Skeletal muscle cell (primary cell): Measurements from ENCODE around the gene DDX1.
"Not testable (repeated sequence)": the region's sequence is repeated elsewhere in the genome, so short reads cannot be mapped to it uniquely, and the experiment has no call there.

Experiments used
- DNase-seq: peaks from one replicate; pipeline ENCODE4 v3.0.0-alpha.2; 2010; ENCODE audit warnings: low read depth
- H3K4me3 ChIP-seq: 2 replicates; pipeline ENCODE4 v1.5.1; 2011; ENCODE audit warnings: low read depth, mild to moderate bottlenecking, control low read depth, low read length, moderate library complexity

The DDX1 gene

GRCh38 chr2:15613736-15614429 is 22.2 kb downstream of the DDX1 start:
- H3K4me3 ChIP-seq: no peak overlapping the region
- no peak for DNase-seq

- DNase-seq: no peak
- H3K4me3 ChIP-seq: no peak overlapping the region
Observed at GRCh38 chr2:15614545-15615300, 23.1 kb downstream of the DDX1 start.

- no peak for DNase-seq
Observed at GRCh38 chr2:15615301-15615920, 23.7 kb downstream of the DDX1 start.

GRCh38 chr2:15616429-15616828 is 24.8 kb downstream of the DDX1 start:
- no peak for DNase-seq
- H3K4me3 ChIP-seq: no peak overlapping the region

More at GRCh38 chr2:15615301-15615920, 23.7 kb downstream of the DDX1 start:
- no peak overlapping the region for H3K4me3 ChIP-seq

- H3K4me3 ChIP-seq: no peak overlapping the region
- no peak for DNase-seq
Observed at GRCh38 chr2:15616850-15617777, 25.4 kb downstream of the DDX1 start.

GRCh38 chr2:15617778-15618448 is 26.2 kb downstream of the DDX1 start:
- H3K4me3 ChIP-seq: no peak overlapping the region
- no peak for DNase-seq

GRCh38 chr2:15618449-15618855 is 26.8 kb downstream of the DDX1 start:
- H3K4me3 ChIP-seq: no peak overlapping the region
- no peak for DNase-seq

- no peak overlapping the region for H3K4me3 ChIP-seq
Observed at GRCh38 chr2:15619076-15619475, 27.4 kb downstream of the DDX1 start.

GRCh38 chr2:15619510-15619909 is 27.8 kb downstream of the DDX1 start:
- no peak overlapping the region for H3K4me3 ChIP-seq
- DNase-seq: no peak

More at GRCh38 chr2:15619076-15619475, 27.4 kb downstream of the DDX1 start:
- DNase-seq: no peak

- no peak for DNase-seq
- H3K4me3 ChIP-seq: no peak overlapping the region
Observed at GRCh38 chr2:15619938-15620337, 28.3 kb downstream of the DDX1 start.

GRCh38 chr2:15620340-15620739 is 28.7 kb downstream of the DDX1 start:
- DNase-seq: no peak
- H3K4me3 ChIP-seq: no peak overlapping the region

GRCh38 chr2:15620857-15621471 is 29.3 kb downstream of the DDX1 start:
- H3K4me3 ChIP-seq: no peak overlapping the region
- DNase-seq: no peak

GRCh38 chr2:15621472-15621870 is 29.8 kb downstream of the DDX1 start:
- not testable (repeated sequence) for H3K4me3 ChIP-seq

GRCh38 chr2:15622214-15622613 is 30.5 kb downstream of the DDX1 start:
- DNase-seq: no peak
- H3K4me3 ChIP-seq: no peak overlapping the region

More at GRCh38 chr2:15621472-15621870, 29.8 kb downstream of the DDX1 start:
- DNase-seq: not testable (repeated sequence)

GRCh38 chr2:15622614-15623480 is 31.2 kb downstream of the DDX1 start:
- no peak for DNase-seq
- H3K4me3 ChIP-seq: no peak overlapping the region

GRCh38 chr2:15623481-15623796 is 31.8 kb downstream of the DDX1 start:
- no peak overlapping the region for H3K4me3 ChIP-seq
- DNase-seq: no peak

- H3K4me3 ChIP-seq: no peak overlapping the region
- no peak for DNase-seq
Observed at GRCh38 chr2:15623898-15624541, 32.4 kb downstream of the DDX1 start.
